Stimulated activated CD8-positive, alpha-beta memory T cell treated with anti-CD3 and anti-CD28 coated beads, Interleukin-7, amount 100 ng/mL, for 4 hours (primary cell): ENCODE measurements around the gene TMEM69.
"Not testable (repeated sequence)": the region's sequence is repeated elsewhere in the genome, so short reads cannot be mapped to it uniquely, and the experiment has no call there.

Source experiments
- DNase-seq, 2 donors: peaks; one replicate each; pipeline ENCODE4 v3.0.0-alpha.2; 2020; ENCODE audit warnings: low read depth in 2 of 2

Gene TMEM69

GRCh38 chr1:45678489-45678888, 9.5 kb upstream of the TMEM69 start:
- no peak for DNase-seq

- DNase-seq, result no peak
These were observed 8.9 kb upstream of the TMEM69 start for GRCh38 chr1:45679123-45679522.

GRCh38 chr1:45682942-45683341, 5.0 kb upstream of the TMEM69 start:
- no peak for DNase-seq

GRCh38 chr1:45684402-45684801, 3.6 kb upstream of the TMEM69 start:
- DNase-seq, result no peak

- DNase-seq, result no peak
These were observed 2.5 kb upstream of the TMEM69 start for GRCh38 chr1:45685308-45686014.

GRCh38 chr1:45686015-45686287, 2.0 kb upstream of the TMEM69 start:
- peak; percentile 31 to 54 for DNase-seq

- DNase-seq, result peak; percentile 96
These were observed 1.5 kb upstream of the TMEM69 start, which contains the start of gene GPBP1L1 for GRCh38 chr1:45686288-45687013. Gene GPBP1L1 (minus strand): TSS chr1:45686533. CDS start chr1:45659087, 27,446 bp downstream.

GRCh38 chr1:45687014-45687753, 797 bp upstream of the TMEM69 start:
- DNase-seq, result peak; percentile 94 to 98

GRCh38 chr1:45693811-45694210, 5.8 kb downstream of the TMEM69 start:
- DNase-seq, result not testable (repeated sequence)

GRCh38 chr1:45694823-45695222, 6.8 kb downstream of the TMEM69 start:
- no peak for DNase-seq

GRCh38 chr1:45704637-45705036, 16.7 kb downstream of the TMEM69 start:
- no peak for DNase-seq

GRCh38 chr1:45713711-45714110, 25.7 kb downstream of the TMEM69 start:
- no peak for DNase-seq

- DNase-seq, result no peak
These were observed 28.7 kb downstream of the TMEM69 start for GRCh38 chr1:45716700-45717099.

- not testable (repeated sequence) for DNase-seq
These were observed 29.4 kb downstream of the TMEM69 start for GRCh38 chr1:45717386-45717785.

- DNase-seq, result no peak
These were observed 30.3 kb downstream of the TMEM69 start for GRCh38 chr1:45718289-45718688.

GRCh38 chr1:45721207-45721606, 33.2 kb downstream of the TMEM69 start:
- no peak for DNase-seq

GRCh38 chr1:45722809-45723208, 34.8 kb downstream of the TMEM69 start:
- no peak for DNase-seq

GRCh38 chr1:45723248-45723930, 35.4 kb downstream of the TMEM69 start:
- no peak for DNase-seq

- not testable (repeated sequence) for DNase-seq
These were observed 38.0 kb downstream of the TMEM69 start for GRCh38 chr1:45726007-45726406.

- no peak for DNase-seq
These were observed 42.2 kb downstream of the TMEM69 start for GRCh38 chr1:45730075-45730779.

- DNase-seq, result no peak
These were observed 42.9 kb downstream of the TMEM69 start for GRCh38 chr1:45730780-45731319.
